HCT116 (cell line): ENCODE measurements around the gene ZNRF2. TPM values are rescaled to one million over a fixed set of nuclear protein-coding genes. Genes with fewer than 3 reads are reported as not detected.
A peak's percentile ranks its signal among the peaks of the same experiment; 100 is the strongest.

Experiments
- ATAC-seq: fragments of 200-7000 bp; cut with Tn5 transposase; 2 replicates; pipeline ENCODE4 v1.9.1; 2020; ENCODE audit warnings: mild to moderate bottlenecking, moderate library complexity
- BruUV-seq: library from RNA; stranded (reverse); fragments of 400-500 nt; replicated peaks from 2 replicates; lab custom pipeline; 2021; lab: Mats Ljungman, UMichigan
- CTCF ChIA-PET: fragments of 300-600 bp; sonication (Branson Sonifier 250); formaldehyde crosslinking; loops from one replicate; lab custom pipeline; 2021; ENCODE audit warnings: antibody characterized with exemption; lab: Charles Lee
- POLR2A ChIA-PET: fragments of 300-600, 350-600 bp; sonication (Branson Sonifier 250); formaldehyde crosslinking; loops from one replicate; lab custom pipeline; 2021; ENCODE audit warnings: antibody characterized with exemption; lab: Charles Lee
- RAD21 ChIA-PET, 2 experiments: fragments of 300-600 bp; sonication (Branson Sonifier 250); formaldehyde crosslinking; loops; one replicate each; lab custom pipeline; 2023; ENCODE audit warnings: low total read pairs in 2 of 2; ENCODE audit not compliant: uncharacterized antibody in 2 of 2, unreplicated experiment in 2 of 2, low non-redundant PET in 1 of 2; lab: Charles Lee
- DNase-seq: peaks from one replicate; pipeline ENCODE4 v3.0.0-alpha.2; 2010; ENCODE audit warnings: low read depth, low spot score
- H2AFZ ChIP-seq: fragments of 200-600 bp; shearing (Covaris generic), sonication (generic); 2 replicates; pipeline ENCODE4 v1.6.1; 2017; ENCODE audit warnings: low read depth, mixed run types, mixed read lengths, antibody characterized with exemption, low read length; ENCODE audit not compliant: poor library complexity, severe bottlenecking
- H3K27ac ChIP-seq: 2 replicates; pipeline ENCODE4 v1.5.1; 2012; ENCODE audit warnings: low read depth, low read length
- H3K27me3 ChIP-seq: fragments of 200-600 bp; sonication (generic); 2 replicates; pipeline ENCODE4 v1.6.1; 2016; ENCODE audit warnings: mixed run types, low read length, mixed read lengths; ENCODE audit not compliant: insufficient read depth
- H3K36me3 ChIP-seq, 2 experiments: fragments of 200-500 bp in 1 of 2; fragments of 200-600 bp in 1 of 2; sonication (Bioruptor generic) in 1 of 2; sonication (generic) in 1 of 2; 2 replicates each; pipeline versions ENCODE4 v1.5.1 to v1.6.1; 2014 to 2016; ENCODE audit warnings: low read length in 2 of 2, inconsistent platforms in 1 of 2, mixed read lengths in 1 of 2, mixed run types in 1 of 2; ENCODE audit not compliant: insufficient read depth in 2 of 2, control insufficient read depth in 1 of 2
- H3K4me1 ChIP-seq, 2 experiments: fragments of 200-600 bp in 1 of 2; sonication (generic) in 1 of 2; 2 replicates each; pipeline versions ENCODE4 v1.5.1 to v1.6.1; 2012 to 2017; ENCODE audit warnings: low read length in 2 of 2, inconsistent platforms in 1 of 2, mild to moderate bottlenecking in 1 of 2, mixed read lengths in 1 of 2, mixed run types in 1 of 2, moderate library complexity in 1 of 2; ENCODE audit not compliant: insufficient read depth in 2 of 2, control insufficient read depth in 1 of 2
- H3K4me2 ChIP-seq: fragments of 200-600 bp; sonication (generic); 2 replicates; pipeline ENCODE4 v1.6.1; 2017; ENCODE audit warnings: mixed run types, low read length, mixed read lengths
- H3K4me3 ChIP-seq, 2 experiments: fragments of 200-600 bp in 1 of 2; sonication (generic) in 1 of 2; replicated peaks in 1 of 2; 2 replicates each; pipeline ENCODE4 v1.5.1; 2011 to 2016; ENCODE audit warnings: low read length in 2 of 2, control low read depth in 1 of 2, low read depth in 1 of 2, mild to moderate bottlenecking in 1 of 2, mixed read lengths in 1 of 2, mixed run types in 1 of 2
- H3K79me2 ChIP-seq: fragments of 200-600 bp; sonication (generic); 2 replicates; pipeline ENCODE4 v1.6.1; 2017; ENCODE audit warnings: mild to moderate bottlenecking, mixed run types, low read length, moderate library complexity, mixed read lengths; ENCODE audit not compliant: insufficient read depth
- H3K9ac ChIP-seq: fragments of 200-600 bp; sonication (generic); 2 replicates; pipeline ENCODE4 v1.6.1; 2016; ENCODE audit warnings: low read length, mixed read lengths
- H3K9me2 ChIP-seq: fragments of 200-600 bp; sonication (generic), shearing (Covaris generic); 2 replicates; pipeline ENCODE4 v1.6.1; 2017; ENCODE audit warnings: mixed run types, mild to moderate bottlenecking, moderate library complexity; ENCODE audit not compliant: insufficient read depth
- H3K9me3 ChIP-seq, 2 experiments: fragments of 200-500 bp in 1 of 2; fragments of 200-600 bp in 1 of 2; sonication (Bioruptor generic) in 1 of 2; sonication (generic) in 1 of 2; 2 replicates each; pipeline ENCODE4 v1.6.1; 2014 to 2017; ENCODE audit warnings: low read length in 2 of 2, mixed read lengths in 2 of 2, inconsistent platforms in 1 of 2, low read depth in 1 of 2, mild to moderate bottlenecking in 1 of 2, mixed run types in 1 of 2, moderate library complexity in 1 of 2; ENCODE audit not compliant: control insufficient read depth in 1 of 2, insufficient read depth in 1 of 2
- H4K20me1 ChIP-seq: fragments of 200-600 bp; sonication (generic), shearing (Covaris generic); 2 replicates; pipeline ENCODE4 v1.6.1; 2017; ENCODE audit warnings: mixed run types, mild to moderate bottlenecking, moderate library complexity; ENCODE audit not compliant: insufficient read depth
- CBX3 ChIP-seq: IDR thresholded peaks from 2 replicates; pipeline ENCODE4 v1.6.1; 2012; ENCODE audit warnings: low read depth
- CEBPB ChIP-seq: IDR thresholded peaks from 2 replicates; pipeline ENCODE4 v1.6.1; 2012; ENCODE audit warnings: low read depth
- EGR1 ChIP-seq: IDR thresholded peaks from 2 replicates; pipeline ENCODE4 v1.6.1; 2012; ENCODE audit warnings: low read depth
- ELF1 ChIP-seq: IDR thresholded peaks from 2 replicates; pipeline ENCODE4 v1.6.1; 2012; ENCODE audit warnings: low read depth, borderline replicate concordance
- FOSL1 ChIP-seq: IDR thresholded peaks from 2 replicates; pipeline ENCODE4 v1.6.1; 2012; ENCODE audit warnings: low read depth
- JUND ChIP-seq: IDR thresholded peaks from 2 replicates; pipeline ENCODE4 v1.6.1; 2012
- SP1 ChIP-seq: IDR thresholded peaks from 2 replicates; pipeline ENCODE4 v1.6.1; 2012; ENCODE audit warnings: low read depth
- YY1 ChIP-seq: IDR thresholded peaks from 2 replicates; pipeline ENCODE4 v1.6.1; 2011; ENCODE audit warnings: low read length, low read depth, moderate library complexity, mild to moderate bottlenecking; ENCODE audit not compliant: insufficient replicate concordance; ENCODE audit errors: extremely low read depth
- ZFX ChIP-seq: fragments of 450-650 bp; IDR thresholded peaks from 2 replicates; pipeline ENCODE4 v1.6.1; 2017
- ZNF274 ChIP-seq: fragments of 200-500 bp; sonication (Bioruptor generic); IDR thresholded peaks from 2 replicates; pipeline ENCODE4 v1.6.1; 2014; ENCODE audit warnings: mild to moderate bottlenecking, low read depth, low read length, inconsistent platforms
- intact Hi-C: fragments of 100-400 bp; cut with micrococcal nuclease; formaldehyde crosslinking; loops from 2 replicates; pipeline ENCODE4 v1.10.0; 2022
- total RNA-seq: library from RNA; stranded (reverse); gene quantifications from one replicate; pipeline ENCODE4 v1.2.1, GENCODE V29; 2021; ENCODE audit not compliant: unreplicated experiment
- TF ChIP-seq, protein P1 (sequence below): IDR thresholded peaks from 2 replicates; pipeline ENCODE4 v1.6.1; 2012; ENCODE audit warnings: low read depth
- TF ChIP-seq, protein P2 (sequence below): IDR thresholded peaks from 2 replicates; pipeline ENCODE4 v1.6.1; 2011; ENCODE audit warnings: mild to moderate bottlenecking, low read length, moderate library complexity; ENCODE audit not compliant: insufficient replicate concordance; ENCODE audit errors: extremely low read depth

Gene ZNRF2
- total RNA-seq, 1 experiment from 2014 or later: 10.2 TPM

DNA sequence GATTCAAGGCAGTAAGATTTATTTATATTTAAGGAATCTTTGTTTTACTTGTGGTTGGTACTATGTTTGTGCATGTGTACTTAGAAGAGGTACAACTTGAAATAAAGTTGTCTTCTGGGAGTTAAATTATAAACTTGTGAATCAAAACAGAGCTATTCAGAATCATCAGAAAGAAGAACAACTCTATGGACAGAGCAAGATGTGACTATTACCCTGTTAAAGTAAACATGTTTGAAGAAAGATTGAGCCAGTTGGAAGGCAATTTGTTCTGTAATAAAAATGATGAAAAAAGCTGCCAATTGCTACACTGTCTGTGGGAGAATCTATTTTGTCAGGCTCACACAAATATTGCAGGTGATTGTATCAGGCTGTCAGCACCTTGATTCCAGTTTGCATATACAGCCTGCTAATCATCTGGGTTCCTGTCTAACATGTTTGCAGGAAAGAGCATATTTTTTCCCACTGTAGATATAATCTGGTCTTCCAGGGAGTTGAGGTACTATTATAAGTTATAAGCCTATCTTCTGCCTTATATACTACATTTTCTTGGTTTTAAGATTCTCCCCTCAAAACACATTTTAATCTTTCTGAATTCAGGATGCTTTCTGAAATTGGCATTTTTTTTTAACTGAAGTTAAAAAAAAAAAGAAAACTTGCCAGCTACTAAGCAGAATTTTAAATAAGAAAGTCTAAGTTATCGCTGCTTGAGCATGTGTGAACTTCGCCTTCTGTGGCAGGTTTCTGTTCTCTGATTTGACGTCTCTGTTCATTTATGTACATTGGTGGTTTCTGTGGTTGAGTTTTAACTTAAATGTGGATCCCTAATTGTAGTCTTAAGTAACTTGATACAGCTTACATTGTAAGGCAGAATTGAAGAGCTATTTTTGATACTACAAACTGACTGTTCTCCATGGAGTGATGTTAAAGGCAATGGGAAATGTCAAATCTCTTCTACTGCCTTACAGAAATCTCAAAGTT lies 46.0 kb downstream of the ZNRF2 start (continued):
- no peak for TF ChIP-seq YY1

DNA sequence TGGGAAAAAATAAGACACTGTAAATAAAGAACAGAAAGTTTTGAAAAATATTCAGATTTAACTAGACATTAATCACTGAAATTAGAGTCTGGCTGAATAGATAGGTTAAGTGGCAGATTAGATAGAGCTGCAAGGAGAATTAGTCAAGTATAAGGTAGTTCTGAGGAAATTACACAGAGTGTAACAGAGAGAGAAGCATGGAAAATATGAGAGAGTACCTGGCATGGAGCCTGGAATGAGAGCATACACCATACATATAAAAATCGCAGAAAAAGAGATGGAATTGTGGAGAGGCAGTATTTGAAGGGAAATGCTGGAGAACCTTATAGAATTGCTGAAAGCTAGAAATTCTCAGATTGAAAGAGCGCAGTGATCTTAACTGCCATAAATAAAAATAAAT lies 46.9 kb downstream of the ZNRF2 start:
- no peak overlapping the region for H3K4me2 ChIP-seq
- no peaks in the 10 kb centered on the region for H3K9me2 ChIP-seq
- H4K20me1 ChIP-seq: no peaks in the 10 kb centered on the region
- H3K36me3 ChIP-seq: no peaks in the 10 kb centered on the region
- H3K27me3 ChIP-seq: no peaks in the 10 kb centered on the region
- no peak for DNase-seq
- H3K4me1 ChIP-seq: 0 out of 4 replicates have a peak, but pooled peaks cover 0 to 3% of the 10 kb centered on the region in 2 experiments
- BruUV-seq: no TSS peak
- TF ChIP-seq ELF1: no peak
- TF ChIP-seq, protein P1, sequence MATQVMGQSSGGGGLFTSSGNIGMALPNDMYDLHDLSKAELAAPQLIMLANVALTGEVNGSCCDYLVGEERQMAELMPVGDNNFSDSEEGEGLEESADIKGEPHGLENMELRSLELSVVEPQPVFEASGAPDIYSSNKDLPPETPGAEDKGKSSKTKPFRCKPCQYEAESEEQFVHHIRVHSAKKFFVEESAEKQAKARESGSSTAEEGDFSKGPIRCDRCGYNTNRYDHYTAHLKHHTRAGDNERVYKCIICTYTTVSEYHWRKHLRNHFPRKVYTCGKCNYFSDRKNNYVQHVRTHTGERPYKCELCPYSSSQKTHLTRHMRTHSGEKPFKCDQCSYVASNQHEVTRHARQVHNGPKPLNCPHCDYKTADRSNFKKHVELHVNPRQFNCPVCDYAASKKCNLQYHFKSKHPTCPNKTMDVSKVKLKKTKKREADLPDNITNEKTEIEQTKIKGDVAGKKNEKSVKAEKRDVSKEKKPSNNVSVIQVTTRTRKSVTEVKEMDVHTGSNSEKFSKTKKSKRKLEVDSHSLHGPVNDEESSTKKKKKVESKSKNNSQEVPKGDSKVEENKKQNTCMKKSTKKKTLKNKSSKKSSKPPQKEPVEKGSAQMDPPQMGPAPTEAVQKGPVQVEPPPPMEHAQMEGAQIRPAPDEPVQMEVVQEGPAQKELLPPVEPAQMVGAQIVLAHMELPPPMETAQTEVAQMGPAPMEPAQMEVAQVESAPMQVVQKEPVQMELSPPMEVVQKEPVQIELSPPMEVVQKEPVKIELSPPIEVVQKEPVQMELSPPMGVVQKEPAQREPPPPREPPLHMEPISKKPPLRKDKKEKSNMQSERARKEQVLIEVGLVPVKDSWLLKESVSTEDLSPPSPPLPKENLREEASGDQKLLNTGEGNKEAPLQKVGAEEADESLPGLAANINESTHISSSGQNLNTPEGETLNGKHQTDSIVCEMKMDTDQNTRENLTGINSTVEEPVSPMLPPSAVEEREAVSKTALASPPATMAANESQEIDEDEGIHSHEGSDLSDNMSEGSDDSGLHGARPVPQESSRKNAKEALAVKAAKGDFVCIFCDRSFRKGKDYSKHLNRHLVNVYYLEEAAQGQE: no peak
- TF ChIP-seq JUND: peak; percentile 50
- TF ChIP-seq CBX3: no peak
- TF ChIP-seq, protein P2, sequence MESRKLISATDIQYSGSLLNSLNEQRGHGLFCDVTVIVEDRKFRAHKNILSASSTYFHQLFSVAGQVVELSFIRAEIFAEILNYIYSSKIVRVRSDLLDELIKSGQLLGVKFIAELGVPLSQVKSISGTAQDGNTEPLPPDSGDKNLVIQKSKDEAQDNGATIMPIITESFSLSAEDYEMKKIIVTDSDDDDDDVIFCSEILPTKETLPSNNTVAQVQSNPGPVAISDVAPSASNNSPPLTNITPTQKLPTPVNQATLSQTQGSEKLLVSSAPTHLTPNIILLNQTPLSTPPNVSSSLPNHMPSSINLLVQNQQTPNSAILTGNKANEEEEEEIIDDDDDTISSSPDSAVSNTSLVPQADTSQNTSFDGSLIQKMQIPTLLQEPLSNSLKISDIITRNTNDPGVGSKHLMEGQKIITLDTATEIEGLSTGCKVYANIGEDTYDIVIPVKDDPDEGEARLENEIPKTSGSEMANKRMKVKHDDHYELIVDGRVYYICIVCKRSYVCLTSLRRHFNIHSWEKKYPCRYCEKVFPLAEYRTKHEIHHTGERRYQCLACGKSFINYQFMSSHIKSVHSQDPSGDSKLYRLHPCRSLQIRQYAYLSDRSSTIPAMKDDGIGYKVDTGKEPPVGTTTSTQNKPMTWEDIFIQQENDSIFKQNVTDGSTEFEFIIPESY: no peak
- TF ChIP-seq FOSL1: peak; percentile 56
- TF ChIP-seq EGR1: no peak
- no peak for TF ChIP-seq CEBPB
- TF ChIP-seq ZNF274: no peak
- no peak for TF ChIP-seq ZFX
- peak; percentile 33; the same call in 1 of the 2 replicates for TF ChIP-seq SP1
- RAD21 ChIA-PET: no interaction called here
- no peak overlapping the region for H3K4me3 ChIP-seq
- H2AFZ ChIP-seq: no peak overlapping the region
- intact Hi-C loops: no loop called here
- CTCF ChIA-PET: no interaction called here
- POLR2A ChIA-PET: no interaction called here
- H3K79me2 ChIP-seq: 0 out of 2 replicates have a peak, but pooled peaks cover 14% of the 10 kb centered on the region
- no peak for ATAC-seq
- no peaks in the 10 kb centered on the region for H3K9me3 ChIP-seq
- no peak overlapping the region for H3K27ac ChIP-seq
- H3K9ac ChIP-seq: no peak overlapping the region
